Duodenal mucosa (tissue), 2 donors: ENCODE data around the gene APC2.
"Not testable (repeated sequence)": the region's sequence is repeated elsewhere in the genome, so short reads cannot be mapped to it uniquely, and the experiment has no call there.

Experiments
- H3K27ac ChIP-seq: one replicate; pipeline ENCODE4 v1.7.0; 2013; ENCODE audit warnings: low read depth, low read length
- H3K27me3 ChIP-seq, 2 donors: one replicate each; pipeline ENCODE4 v1.7.0; 2013; ENCODE audit warnings: low read length in 2 of 2, control low read depth in 1 of 2; ENCODE audit not compliant: insufficient read depth in 2 of 2, control insufficient read depth in 1 of 2
- H3K36me3 ChIP-seq, 2 donors: one replicate each; pipeline ENCODE4 v1.7.0; 2013; ENCODE audit warnings: low read length in 2 of 2, control low read depth in 1 of 2; ENCODE audit not compliant: insufficient read depth in 2 of 2, control insufficient read depth in 1 of 2
- H3K4me1 ChIP-seq, 2 donors: one replicate each; pipeline ENCODE4 v1.7.0; 2013; ENCODE audit warnings: low read length in 2 of 2, control low read depth in 1 of 2; ENCODE audit not compliant: insufficient read depth in 2 of 2, control insufficient read depth in 1 of 2
- H3K4me3 ChIP-seq, 2 donors: one replicate each; pipeline ENCODE4 v1.7.0; 2013; ENCODE audit warnings: low read length in 2 of 2, low read depth in 1 of 2
- H3K9ac ChIP-seq, 2 donors: one replicate each; pipeline ENCODE4 v1.7.0; 2013; ENCODE audit warnings: low read length in 2 of 2, low read depth in 1 of 2
- H3K9me3 ChIP-seq, 2 donors: one replicate each; pipeline ENCODE4 v1.7.0; 2013; ENCODE audit warnings: low read length in 2 of 2, control low read depth in 1 of 2; ENCODE audit not compliant: control insufficient read depth in 1 of 2

The APC2 gene

DNA sequence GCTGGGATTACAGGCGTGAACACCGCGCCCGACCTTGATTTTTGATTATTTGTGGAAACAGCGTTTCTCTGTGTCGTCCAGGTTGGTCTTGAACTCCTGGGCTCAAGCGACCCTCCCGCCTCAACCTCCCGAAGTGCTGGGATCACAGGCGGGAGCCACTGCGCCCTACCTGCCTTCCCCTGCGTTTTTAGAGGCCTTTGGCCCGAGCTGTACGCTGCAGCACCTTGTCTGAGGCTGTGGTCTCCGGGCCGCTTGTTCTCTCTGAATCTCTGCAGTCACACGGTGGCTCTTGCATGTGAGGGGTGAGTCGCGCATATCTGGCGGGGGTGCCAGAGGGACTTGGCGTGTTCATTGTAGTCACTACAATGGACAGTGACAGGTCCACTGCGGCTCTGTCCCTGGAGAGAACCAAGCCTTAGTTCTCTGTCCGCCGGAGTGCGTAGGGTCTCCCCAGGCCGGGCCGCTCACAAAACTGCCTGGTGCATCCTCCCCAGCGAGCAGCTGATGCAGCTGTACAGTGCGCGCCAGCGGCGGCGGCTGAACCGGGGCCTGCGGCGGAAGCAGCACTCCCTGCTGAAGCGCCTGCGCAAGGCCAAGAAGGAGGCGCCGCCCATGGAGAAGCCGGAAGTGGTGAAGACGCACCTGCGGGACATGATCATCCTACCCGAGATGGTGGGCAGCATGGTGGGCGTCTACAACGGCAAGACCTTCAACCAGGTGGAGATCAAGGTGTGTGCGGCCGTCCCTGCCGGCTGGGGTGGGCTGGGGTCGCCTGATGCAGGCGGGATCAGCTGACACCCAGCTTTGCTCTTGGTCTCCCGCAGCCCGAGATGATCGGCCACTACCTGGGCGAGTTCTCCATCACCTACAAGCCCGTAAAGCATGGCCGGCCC lies 10.2 kb upstream of the APC2 start:
- H3K4me1 ChIP-seq: peaks cover 10 to 22% of the 10 kb centered on the region in 2 donors
- peak overlapping the region; percentile 69 to 90 for H3K9ac ChIP-seq
- not testable (repeated sequence) for H3K27me3 ChIP-seq, H3K27ac ChIP-seq, H3K9me3 ChIP-seq
- peaks cover 12 to 41% of the 10 kb centered on the region in 2 donors for H3K36me3 ChIP-seq
- H3K4me3 ChIP-seq: peak overlapping the region; percentile 91 to 92

- Histone ChIP-seq H3K36me3 (peaks cover 10 to 38% of the 10 kb centered on the region in 2 donors), H3K27me3 (peaks cover 0 to under 1% of the 10 kb centered on the region in 2 donors), H3K4me1 (peaks cover 10 to 23% of the 10 kb centered on the region in 2 donors), H3K9me3 (no peaks in the 10 kb centered on the region), H3K4me3 (no peak overlapping the region), H3K9ac (no peak overlapping the region), H3K27ac (no peak overlapping the region)
These were observed 9.5 kb upstream of the APC2 start for GRCh38 chr19:1440418-1440801.

- Histone ChIP-seq H3K4me3 (no peak overlapping the region), H3K9me3 (no peaks in the 10 kb centered on the region), H3K27ac (no peak overlapping the region), H3K9ac (no peak overlapping the region), H3K4me1 (peaks cover 10 to 26% of the 10 kb centered on the region in 2 donors), H3K27me3 (peaks cover 0 to 3% of the 10 kb centered on the region in 2 donors), H3K36me3 (peaks cover 9 to 35% of the 10 kb centered on the region in 2 donors)
These were observed 8.9 kb upstream of the APC2 start for GRCh38 chr19:1441022-1441426.

DNA sequence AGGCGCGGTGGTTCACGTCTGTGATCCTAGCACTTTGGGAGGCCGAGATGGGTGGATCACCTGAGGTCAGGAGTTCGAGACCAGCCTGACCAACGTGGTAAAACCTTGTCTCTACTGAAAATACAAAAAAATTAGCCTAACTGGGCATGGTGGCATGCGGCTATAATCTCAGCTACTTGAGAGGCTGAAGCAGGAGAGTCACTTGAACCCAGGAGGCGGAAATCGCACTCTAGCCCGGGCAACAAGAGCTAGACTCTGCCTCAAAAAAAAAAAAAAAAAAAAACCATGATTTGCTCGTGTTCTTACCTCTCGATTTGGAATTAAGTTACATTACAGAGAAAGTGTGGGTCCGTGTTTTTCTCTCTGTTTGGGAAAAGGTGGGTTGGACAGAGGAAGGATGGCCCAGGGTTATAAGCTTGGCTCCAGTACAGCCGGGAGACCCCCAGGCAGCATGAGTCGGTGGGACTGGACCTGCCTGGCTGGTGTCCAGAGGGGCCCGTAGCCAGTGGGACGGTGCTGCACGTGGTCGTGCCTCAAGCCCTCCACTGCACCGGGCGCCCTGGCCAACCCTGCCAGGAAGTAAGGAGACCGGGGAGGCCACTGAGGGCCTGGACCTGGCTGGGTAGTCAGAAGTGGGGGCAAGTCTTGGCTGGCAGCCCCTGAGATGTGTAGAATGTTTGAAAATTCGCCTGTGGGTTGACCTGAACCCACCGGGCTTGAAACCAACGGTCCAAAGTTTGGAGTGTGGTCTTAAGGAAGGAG lies 8.1 kb upstream of the APC2 start:
- Histone ChIP-seq H3K36me3 (peaks cover 9 to 35% of the 10 kb centered on the region in 2 donors), H3K4me1 (peaks cover 10 to 26% of the 10 kb centered on the region in 2 donors), H3K27ac (no peak overlapping the region), H3K9ac (no peak overlapping the region), H3K4me3 (no peak overlapping the region), H3K27me3 (peaks cover 6 to 9% of the 10 kb centered on the region in 2 donors), H3K9me3 (no peaks in the 10 kb centered on the region)

DNA sequence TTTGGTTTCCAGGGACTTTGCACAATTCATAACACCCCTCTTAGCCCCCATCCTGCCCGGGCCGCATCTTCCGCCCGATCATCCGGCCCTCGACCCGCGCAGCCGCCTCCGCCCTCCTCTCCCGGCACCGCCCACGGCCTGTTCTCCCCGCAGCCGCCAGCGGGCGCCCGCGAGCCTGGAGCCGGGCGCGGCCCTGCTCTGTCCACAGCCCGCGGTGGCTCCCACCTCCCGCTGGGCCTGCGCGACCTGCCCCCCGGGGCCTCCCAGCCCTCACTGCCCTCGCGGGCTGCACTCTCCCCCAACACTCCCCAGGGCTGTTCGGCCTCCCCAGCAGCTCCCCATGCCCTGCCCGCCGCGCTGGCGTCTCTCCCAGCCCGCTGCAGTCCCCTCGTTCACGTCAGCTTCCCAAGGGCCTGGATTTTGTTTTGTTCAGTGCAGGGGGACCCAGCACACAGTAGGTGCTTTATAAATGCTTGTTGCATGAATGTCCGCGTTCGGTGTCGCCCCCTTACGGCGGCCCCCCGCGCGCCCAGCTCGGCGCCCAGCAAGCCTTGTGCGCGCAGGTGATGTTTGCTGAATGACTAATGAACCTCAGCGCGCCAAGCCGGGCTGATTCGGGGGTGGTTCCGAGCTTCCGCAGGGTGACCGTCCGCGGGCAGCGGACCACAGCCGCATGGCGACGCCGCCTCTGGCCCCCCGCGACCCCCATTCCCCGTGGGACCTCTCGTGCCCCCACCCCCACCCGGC lies 4.6 kb upstream of the APC2 start:
- Histone ChIP-seq H3K27me3 (peaks cover 35 to 39% of the 10 kb centered on the region in 2 donors), H3K27ac (no peak overlapping the region), H3K4me1 (peaks cover 3 to 4% of the 10 kb centered on the region in 2 donors), H3K9me3 (no peaks in the 10 kb centered on the region), H3K9ac (peak overlapping the region in 1 of 2 donors; percentile 4), H3K4me3 (peak overlapping the region; percentile 52 to 62), H3K36me3 (peaks cover 7 to 25% of the 10 kb centered on the region in 2 donors)

GRCh38 chr19:1445932-1446712 lies 3.8 kb upstream of the APC2 start:
- H3K9me3 ChIP-seq: no peaks in the 10 kb centered on the region
- no peak overlapping the region for H3K9ac ChIP-seq
- H3K27ac ChIP-seq: no peak overlapping the region
- H3K4me1 ChIP-seq: peaks cover 0 to 4% of the 10 kb centered on the region in 2 donors
- peaks cover 0 to 17% of the 10 kb centered on the region in 2 donors for H3K36me3 ChIP-seq
- no peak overlapping the region for H3K4me3 ChIP-seq
- peaks cover 43 to 47% of the 10 kb centered on the region in 2 donors for H3K27me3 ChIP-seq

GRCh38 chr19:1446713-1447481 lies 3.0 kb upstream of the APC2 start:
- Histone ChIP-seq H3K9ac (no peak overlapping the region), H3K4me1 (peaks cover 0 to 4% of the 10 kb centered on the region in 2 donors), H3K9me3 (no peaks in the 10 kb centered on the region), H3K27me3 (peaks cover 50 to 52% of the 10 kb centered on the region in 2 donors), H3K27ac (no peak overlapping the region), H3K36me3 (peaks cover 0 to 11% of the 10 kb centered on the region in 2 donors), H3K4me3 (no peak overlapping the region)

DNA sequence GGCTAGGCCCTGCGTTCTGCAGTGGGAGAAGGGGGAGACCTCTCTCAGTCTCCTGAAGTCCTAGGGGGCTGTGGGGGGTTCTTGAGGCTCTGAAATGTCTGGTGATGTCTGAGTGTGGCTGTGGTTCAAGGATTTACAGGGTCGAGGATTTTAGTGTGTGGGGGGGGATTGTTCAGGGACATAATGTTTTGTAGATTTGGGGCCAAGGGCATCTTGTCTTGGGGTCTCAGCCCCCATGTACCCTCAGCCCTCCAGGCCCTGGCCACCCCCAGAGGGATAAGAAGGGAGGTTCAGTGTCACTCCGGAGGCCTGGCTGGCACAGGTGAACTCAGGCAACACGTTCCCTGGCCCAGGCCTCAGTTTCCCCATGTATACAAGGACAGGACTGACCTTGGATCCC lies 2.4 kb upstream of the APC2 start:
- H3K27me3 ChIP-seq: peaks cover 56 to 58% of the 10 kb centered on the region in 2 donors
- H3K4me1 ChIP-seq: peaks cover 0 to 4% of the 10 kb centered on the region in 2 donors
- no peaks in the 10 kb centered on the region for H3K9me3 ChIP-seq
- H3K9ac ChIP-seq: no peak overlapping the region
- no peak overlapping the region for H3K4me3 ChIP-seq
- peaks cover 0 to 5% of the 10 kb centered on the region in 2 donors for H3K36me3 ChIP-seq
- H3K27ac ChIP-seq: no peak overlapping the region

DNA sequence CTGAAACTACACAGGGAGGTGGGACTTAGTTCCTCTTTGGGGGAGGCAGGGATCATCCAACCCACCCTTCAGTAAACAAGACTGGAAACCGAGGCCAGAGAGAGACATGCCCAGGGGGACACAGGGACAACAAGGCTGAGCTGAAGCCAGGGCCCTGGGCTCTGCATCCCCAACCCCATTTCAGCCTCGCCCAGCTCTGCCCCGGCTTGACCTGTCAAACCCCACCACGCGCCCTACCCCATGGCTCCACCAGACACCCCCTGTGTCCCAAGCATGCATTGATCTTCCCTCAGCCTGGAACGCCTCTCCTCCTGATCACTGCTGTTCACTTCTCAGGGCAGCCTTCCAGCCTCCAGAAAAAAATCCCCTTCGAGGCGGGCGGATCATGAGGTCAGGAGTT lies 2.0 kb upstream of the APC2 start:
- Histone ChIP-seq H3K4me1 (peaks cover 0 to 4% of the 10 kb centered on the region in 2 donors), H3K36me3 (peaks cover 0 to under 1% of the 10 kb centered on the region in 2 donors), H3K4me3 (no peak overlapping the region), H3K9me3 (no peaks in the 10 kb centered on the region), H3K9ac (no peak overlapping the region), H3K27me3 (peaks cover 61 to 62% of the 10 kb centered on the region in 2 donors), H3K27ac (no peak overlapping the region)
